Upper lobe of left lung (tissue), 6 donors: Measurements from ENCODE around the gene STYK1. TPM values are rescaled to one million over a fixed set of nuclear protein-coding genes. Genes with fewer than 3 reads are reported as not detected.

Experiments used
- ATAC-seq, 2 donors: fragments of 200-7000 bp; cut with Tn5 transposase; one replicate each; pipeline ENCODE4 v1.9.1; 2022; ENCODE audit warnings: mild to moderate bottlenecking in 2 of 2, moderate library complexity in 2 of 2; ENCODE audit not compliant: low FRiP score in 2 of 2
- DNase-seq, 2 donors: peaks; one replicate each; pipeline ENCODE4 v3.0.0-alpha.2; 2019 to 2020
- H3K27ac ChIP-seq, 4 donors: fragments of 200-600 bp; sonication (generic); one replicate each; pipeline ENCODE4 v1.5.1; 2016 to 2019
- H3K27me3 ChIP-seq, 4 donors: fragments of 200-600 bp; sonication (generic); one replicate each; pipeline ENCODE4 v1.5.1; 2017 to 2019
- H3K36me3 ChIP-seq, 4 donors: fragments of 200-600 bp; sonication (generic); one replicate each; pipeline ENCODE4 v1.5.1; 2016 to 2019
- H3K4me1 ChIP-seq, 4 donors: fragments of 200-600 bp; sonication (generic); one replicate each; pipeline ENCODE4 v1.5.1; 2018 to 2019
- H3K4me3 ChIP-seq, 4 donors: fragments of 200-600 bp; sonication (generic); one replicate each; pipeline ENCODE4 v1.5.1; 2017 to 2019; ENCODE audit warnings: mild to moderate bottlenecking in 2 of 4, moderate library complexity in 1 of 4
- H3K9me3 ChIP-seq, 4 donors: fragments of 200-600 bp; sonication (generic); one replicate each; pipeline ENCODE4 v1.5.1; 2018 to 2019
- CTCF ChIP-seq, 6 experiments: fragments of 450-650 bp in 4 of 6; fragments of 200-600 bp in 2 of 6; sonication (generic) in 2 of 6; IDR thresholded peaks; one replicate each; pipeline ENCODE4 v1.5.1; 2016 to 2019; ENCODE audit warnings: antibody characterized with exemption in 6 of 6
- EP300 ChIP-seq, 4 donors: sonication (generic); formaldehyde crosslinking; IDR thresholded peaks; one replicate each; pipeline ENCODE4 v1.5.1; 2017; ENCODE audit warnings: antibody characterized with exemption in 4 of 4, control low read depth in 2 of 4
- POLR2A ChIP-seq, 4 donors: fragments of 450-650 bp; IDR thresholded peaks; one replicate each; pipeline ENCODE4 v1.5.1; 2016 to 2017; ENCODE audit warnings: antibody characterized with exemption in 4 of 4, mild to moderate bottlenecking in 2 of 4
- POLR2AphosphoS5 ChIP-seq, 2 donors: sonication (generic); formaldehyde crosslinking; IDR thresholded peaks; one replicate each; pipeline ENCODE4 v1.5.1; 2017; ENCODE audit warnings: antibody characterized with exemption in 2 of 2
- WGBS, 2 donors: methylation state at CpG; one replicate each; pipeline ENCODE4 v1.1.5; 2017 to 2018; 5-methylcytosine and 5-hydroxymethylcytosine counted together
- total RNA-seq, 6 donors: library from RNA; depleted of rRNA in 4 of 6; stranded (reverse); fragments of >200 nt in 4 of 6; gene quantifications; one replicate each; pipeline versions ENCODE4 v1.1.0 to v1.2.1, GENCODE V29; 2016 to 2021
- donor health status: DM: no; HTN: no; CAD: no; lungs with moderate emphysema.
- donor health status: DM: no; HTN: yes; CAD: no; lungs with severe emphysema.

STYK1 gene
- total RNA-seq, 6 donors from 2014 or later, result 0.30 to 21.9 (median 1.1) TPM

- Histone ChIP-seq H3K27ac (no peak overlapping the region), H3K4me1 (no peaks in the 10 kb centered on the region), H3K36me3 (no peaks in the 10 kb centered on the region), H3K9me3 (no peaks in the 10 kb centered on the region), H3K27me3 (no peaks in the 10 kb centered on the region), H3K4me3 (no peak overlapping the region)
- DNase-seq (no peak), ATAC-seq (no peak)
- TF ChIP-seq POLR2A (IDR thresholded peaks at IDR 0.05) (no peak), POLR2AphosphoS5 (IDR thresholded peaks at IDR 0.05) (no peak), CTCF (IDR thresholded peaks at IDR 0.05) (no peak), EP300 (IDR thresholded peaks at IDR 0.05) (no peak)
- WGBS, 2 donors, result 91% methylated on average over 5 of the region's 5 CpGs
Measured at GRCh38 chr12:10634427-10634826, 39.4 kb downstream of the STYK1 start.

- no peak for DNase-seq
- Histone ChIP-seq H3K27me3 (no peaks in the 10 kb centered on the region), H3K4me3 (no peak overlapping the region), H3K36me3 (no peaks in the 10 kb centered on the region), H3K9me3 (no peaks in the 10 kb centered on the region), H3K27ac (no peak overlapping the region), H3K4me1 (no peaks in the 10 kb centered on the region)
- WGBS, 2 donors, result 74 to 94% methylated on average over 3 of the region's 3 CpGs
- TF ChIP-seq EP300 (IDR thresholded peaks at IDR 0.05), result no peak
- no peak for TF ChIP-seq POLR2AphosphoS5 (IDR thresholded peaks at IDR 0.05)
- no peak for TF ChIP-seq CTCF (IDR thresholded peaks at IDR 0.05)
- TF ChIP-seq POLR2A (IDR thresholded peaks at IDR 0.05), result no peak
- ATAC-seq, result no peak
Measured at GRCh38 chr12:10633541-10633940, 40.3 kb downstream of the STYK1 start.

- H3K9me3 ChIP-seq, result no peaks in the 10 kb centered on the region
- H3K27me3 ChIP-seq, result no peaks in the 10 kb centered on the region
- no peak for ATAC-seq
- DNase-seq, result no peak
- no peaks in the 10 kb centered on the region for H3K4me1 ChIP-seq
- H3K4me3 ChIP-seq, result no peak overlapping the region
- no peak for TF ChIP-seq POLR2A (IDR thresholded peaks at IDR 0.05)
- TF ChIP-seq EP300 (IDR thresholded peaks at IDR 0.05), result no peak
- TF ChIP-seq CTCF (IDR thresholded peaks at IDR 0.05), result no peak
- TF ChIP-seq POLR2AphosphoS5 (IDR thresholded peaks at IDR 0.05), result no peak
- H3K27ac ChIP-seq, result no peak overlapping the region
- no peaks in the 10 kb centered on the region for H3K36me3 ChIP-seq
Measured at GRCh38 chr12:10632226-10632625, 41.6 kb downstream of the STYK1 start.

- WGBS, 2 donors, result 71 to 76% methylated on average over 3 of the region's 3 CpGs
- DNase-seq (no peak), ATAC-seq (no peak)
- Histone ChIP-seq H3K27ac (no peak overlapping the region), H3K4me3 (no peak overlapping the region), H3K4me1 (no peaks in the 10 kb centered on the region), H3K27me3 (no peaks in the 10 kb centered on the region), H3K9me3 (no peaks in the 10 kb centered on the region), H3K36me3 (no peaks in the 10 kb centered on the region)
- TF ChIP-seq CTCF (IDR thresholded peaks at IDR 0.05) (no peak), POLR2AphosphoS5 (IDR thresholded peaks at IDR 0.05) (no peak), POLR2A (IDR thresholded peaks at IDR 0.05) (no peak), EP300 (IDR thresholded peaks at IDR 0.05) (no peak)
Measured at GRCh38 chr12:10624605-10625004, 49.2 kb downstream of the STYK1 start.

GRCh38 chr12:10623131-10623530 is 50.7 kb downstream of the STYK1 start:
- Histone ChIP-seq H3K4me1 (no peaks in the 10 kb centered on the region), H3K27ac (no peak overlapping the region), H3K9me3 (no peaks in the 10 kb centered on the region), H3K4me3 (no peak overlapping the region), H3K36me3 (no peaks in the 10 kb centered on the region), H3K27me3 (no peaks in the 10 kb centered on the region)
- no peak for DNase-seq
- TF ChIP-seq EP300 (IDR thresholded peaks at IDR 0.05) (no peak), CTCF (IDR thresholded peaks at IDR 0.05) (no peak), POLR2A (IDR thresholded peaks at IDR 0.05) (no peak), POLR2AphosphoS5 (IDR thresholded peaks at IDR 0.05) (no peak)
- no peak for ATAC-seq
